Islet of Langerhans (tissue), 1 donor: ENCODE data around the gene SOX13.
A peak's percentile ranks its signal among the peaks of the same experiment; 100 is the strongest.

Source experiments
- FAIRE-seq: peaks from one replicate; lab custom pipeline; 2011; peaks lifted over from hg19 to GRCh38; lab: Jason Lieb, UNC

SOX13 gene

DNA sequence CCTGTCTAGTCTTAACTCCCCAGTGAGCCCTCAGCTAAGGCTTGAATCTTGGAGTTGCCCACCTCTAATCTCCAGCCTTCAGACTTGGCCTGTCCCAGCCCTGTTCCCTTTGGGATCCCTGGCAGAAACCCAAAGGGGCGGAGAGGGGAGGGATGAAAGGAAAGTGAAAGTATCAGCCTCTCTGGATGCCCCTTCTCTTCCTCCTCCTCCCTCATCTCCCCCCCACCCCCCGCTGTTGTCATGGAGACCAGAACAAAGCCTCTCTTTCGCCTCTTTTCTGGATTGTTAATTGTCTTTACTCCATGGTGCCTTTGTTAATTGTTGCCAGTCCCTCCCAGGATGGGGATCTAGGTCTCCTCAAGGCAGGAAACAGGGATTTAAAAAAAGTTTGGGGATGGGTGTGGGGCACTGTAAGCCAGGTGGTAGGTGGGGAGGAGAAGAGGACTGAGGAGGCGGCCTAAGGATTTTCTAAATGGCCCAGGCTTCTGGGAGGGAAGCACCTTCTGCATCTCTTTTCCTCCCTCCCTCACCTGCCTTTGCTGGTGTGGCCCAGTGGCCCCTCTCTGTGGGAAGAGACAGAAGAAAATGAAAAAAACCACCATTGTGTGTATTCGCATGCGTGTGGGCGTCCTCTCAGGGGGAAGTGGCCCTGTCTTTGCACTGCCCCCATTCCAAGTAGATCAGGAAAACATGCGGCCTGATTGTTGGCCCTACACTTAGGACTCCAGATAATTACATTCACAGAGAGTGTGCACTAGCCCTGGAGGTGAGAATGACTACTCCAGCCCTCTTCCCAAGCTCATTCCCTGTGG is 7.5 kb upstream of the SOX13 start:
- no peak for FAIRE-seq

DNA sequence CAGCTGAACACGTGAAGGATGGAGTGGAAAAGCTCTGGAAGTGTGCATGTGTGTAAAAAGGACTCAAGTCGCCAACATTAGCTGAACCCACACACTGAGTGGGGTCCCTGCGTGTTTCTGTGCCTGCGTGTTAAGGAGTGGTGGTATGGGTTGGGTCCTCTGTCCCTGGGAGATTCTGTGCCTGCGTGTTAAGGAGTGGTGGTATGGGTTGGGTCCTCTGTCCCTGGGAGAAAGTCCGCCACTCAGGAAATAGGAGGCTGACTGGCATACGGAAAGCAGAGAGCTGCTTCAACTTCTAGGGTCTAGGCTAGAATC is 7.0 kb upstream of the SOX13 start:
- no peak for FAIRE-seq

DNA sequence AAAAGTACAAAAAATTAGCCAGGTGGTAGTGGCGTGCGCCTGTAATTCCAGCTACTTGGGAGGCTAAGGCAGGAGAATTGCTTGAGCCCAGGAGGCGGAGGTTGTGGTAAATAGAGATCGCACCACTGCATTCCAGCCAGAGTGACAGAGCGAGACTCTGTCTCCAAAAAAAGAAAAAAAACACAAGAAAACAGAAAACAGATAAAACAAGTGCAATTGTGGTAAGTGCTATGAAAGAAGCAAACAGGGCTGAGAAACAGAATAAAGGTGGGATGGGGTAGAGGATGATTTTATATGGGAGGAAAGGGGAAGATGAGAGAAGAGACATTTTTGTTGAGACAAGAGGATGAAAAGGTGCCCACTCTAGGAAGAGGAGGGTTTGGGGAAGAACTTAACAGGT is 5.0 kb upstream of the SOX13 start:
- no peak for FAIRE-seq

DNA sequence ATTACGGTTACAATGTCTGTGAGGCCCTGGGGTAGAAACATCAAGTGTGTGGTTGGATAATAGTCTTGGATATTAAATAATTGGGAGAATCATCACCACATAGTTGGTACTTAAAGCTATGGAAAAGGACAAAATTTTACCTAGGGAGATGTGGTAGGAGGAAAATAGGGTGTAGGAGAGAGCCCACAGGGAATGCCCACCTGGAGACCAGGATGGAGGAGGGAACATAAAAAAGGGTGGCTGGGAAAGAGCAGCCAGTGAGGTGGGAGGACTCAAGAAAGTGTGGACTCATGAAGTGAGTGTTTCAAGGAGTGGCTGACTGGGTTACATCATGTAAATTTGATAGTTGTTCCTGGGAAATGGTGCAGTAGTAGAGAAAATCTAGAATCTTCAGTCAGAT is 3.0 kb upstream of the SOX13 start:
- no peak for FAIRE-seq

DNA sequence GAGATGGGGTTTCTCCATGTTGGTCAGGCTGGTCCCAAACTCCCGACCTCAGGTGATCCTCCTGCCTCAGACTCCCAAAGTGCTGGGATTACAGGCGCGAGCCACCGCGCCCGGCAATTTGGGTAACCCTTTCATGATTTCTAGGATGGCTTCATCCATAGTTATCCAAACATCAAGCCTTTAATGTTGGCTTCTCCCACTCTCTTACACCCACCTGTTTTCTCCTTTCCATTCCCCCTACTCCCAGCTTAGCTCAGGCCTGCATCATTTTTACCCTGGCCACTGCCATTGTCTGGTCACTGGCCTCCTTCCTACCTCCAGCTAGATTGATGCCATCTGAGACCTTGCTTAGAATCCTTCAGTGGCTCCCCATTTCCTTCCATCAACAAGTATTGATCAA is 2.0 kb upstream of the SOX13 start:
- no peak for FAIRE-seq

DNA sequence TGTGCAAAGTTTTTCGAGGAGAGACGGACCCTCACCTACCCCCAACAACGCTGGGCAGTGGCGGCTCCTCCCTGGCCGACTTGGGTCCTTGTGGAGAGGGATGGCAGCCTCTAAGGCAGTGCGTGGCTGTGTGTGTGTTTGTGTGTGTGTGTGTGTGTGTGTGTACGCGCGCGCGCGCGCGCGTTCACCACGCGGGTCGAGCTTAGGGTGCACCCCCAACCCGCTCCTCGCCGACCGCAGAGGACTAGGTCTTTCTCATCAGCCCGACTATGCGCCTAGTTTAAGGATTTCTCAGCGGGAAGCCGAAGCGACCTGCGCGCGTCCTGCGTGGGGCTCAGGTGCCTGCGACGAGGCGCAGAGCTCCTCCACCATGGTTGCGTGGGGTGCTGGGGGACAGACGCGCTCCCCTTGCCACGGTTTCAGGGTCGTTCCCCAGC is 940 bp downstream of the SOX13 start:
- FAIRE-seq = no peak

DNA sequence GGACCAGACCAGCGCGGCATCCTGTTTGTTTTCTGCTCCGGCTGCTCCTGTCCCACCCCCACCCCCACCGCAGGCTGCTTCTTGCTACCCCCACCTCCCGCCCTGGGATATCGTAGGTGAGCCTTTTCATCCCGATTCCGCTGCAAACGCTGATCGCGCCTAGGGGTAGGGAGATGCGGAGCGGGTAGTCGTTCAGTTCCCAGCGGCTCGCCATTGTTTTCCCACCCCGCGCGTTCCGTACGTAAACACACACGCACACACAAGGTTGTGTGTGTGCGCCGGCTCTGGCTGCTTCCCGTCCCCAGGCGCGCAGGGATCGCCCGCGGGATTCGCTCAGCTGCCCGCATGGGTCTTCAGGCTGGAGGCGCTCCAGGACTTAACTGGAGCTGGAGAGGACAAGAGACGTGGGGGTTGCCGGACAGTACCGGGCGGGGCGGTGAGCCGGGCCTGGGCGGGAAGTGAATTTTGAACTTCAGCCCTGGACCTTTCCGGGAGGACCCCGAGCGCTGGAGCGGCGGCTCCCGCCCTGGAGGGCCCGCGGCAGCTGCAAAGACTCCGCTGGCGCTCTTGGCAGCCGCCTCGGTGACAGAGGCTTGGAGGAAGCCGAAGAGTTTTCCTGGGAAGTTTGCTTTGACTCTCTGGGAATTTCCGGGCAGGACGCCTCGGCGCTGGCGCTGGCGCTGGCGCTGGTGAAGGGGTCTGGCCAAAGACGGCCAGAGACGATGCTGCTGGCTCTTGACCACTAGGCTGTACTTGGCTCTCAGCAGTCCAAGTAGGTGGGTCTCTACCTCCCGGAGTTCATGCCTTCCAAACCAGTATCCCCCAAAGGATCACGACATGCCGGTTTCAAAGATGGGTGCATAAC is 1.6 kb downstream of the SOX13 start:
- no peak for FAIRE-seq

DNA sequence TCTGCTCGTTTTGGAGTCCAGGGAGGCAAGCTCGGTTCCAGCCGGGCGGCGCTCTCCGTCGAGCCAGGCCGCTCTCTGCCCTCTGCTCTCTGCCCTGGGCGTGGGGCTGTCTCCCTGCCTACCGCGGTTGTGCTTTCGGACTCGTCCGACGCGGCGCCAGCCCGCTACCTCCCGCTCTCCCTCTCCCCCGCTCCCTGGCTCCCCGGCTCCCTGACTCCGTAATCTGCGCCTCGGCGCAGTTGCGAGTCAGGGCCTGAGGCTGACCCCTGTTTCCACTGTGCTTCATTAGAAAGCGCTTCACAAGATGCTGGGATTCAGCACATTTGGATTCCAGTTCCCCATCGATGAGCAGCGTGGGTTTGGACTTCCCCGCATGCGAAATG is 2.2 kb downstream of the SOX13 start:
- no peak for FAIRE-seq

DNA sequence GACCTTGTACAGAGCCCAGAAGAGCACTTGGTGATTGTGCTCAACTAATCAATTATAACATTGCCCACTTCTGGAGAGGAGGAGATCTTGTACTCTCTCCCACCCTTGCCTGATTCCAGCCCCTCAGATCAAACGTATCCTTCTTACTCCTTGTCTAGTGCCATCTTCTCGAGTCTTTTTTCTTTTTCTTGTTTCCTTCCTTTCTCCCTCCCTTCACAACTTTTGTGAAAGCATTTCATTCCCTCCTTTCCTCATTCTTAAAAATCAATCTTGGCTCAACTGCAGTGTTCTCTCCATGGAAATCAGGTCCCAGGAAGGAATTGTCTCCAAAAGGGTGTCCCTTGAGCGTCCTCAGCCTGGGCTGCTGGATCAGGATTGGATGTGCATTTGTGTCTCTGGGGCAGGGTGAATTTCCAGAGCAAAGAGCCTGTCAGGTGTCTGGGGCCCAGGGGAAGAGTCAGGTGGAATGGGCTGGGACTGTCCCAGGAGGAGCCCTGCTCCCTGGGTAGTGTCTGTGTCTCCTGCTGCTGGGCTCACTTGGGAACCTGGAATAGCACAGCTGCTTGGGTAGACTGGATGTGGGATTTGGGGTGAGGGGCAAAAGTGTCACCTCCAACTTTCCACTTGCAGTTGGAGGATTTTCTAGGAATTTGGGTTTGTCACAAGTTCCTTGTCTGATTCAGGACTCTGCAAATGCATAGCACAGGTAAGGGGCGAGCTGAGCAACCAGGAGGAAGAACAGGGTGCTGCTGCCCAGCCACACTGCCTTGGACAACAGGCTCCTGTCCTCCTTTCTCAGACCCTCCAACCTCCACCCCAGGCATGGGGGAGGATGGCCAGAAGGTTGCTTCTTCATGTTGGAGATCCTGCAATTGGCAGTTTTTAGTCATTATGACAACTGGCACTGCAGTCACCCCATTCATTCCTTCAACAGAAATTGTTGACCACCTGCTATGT is 3.3 kb downstream of the SOX13 start:
- no peak for FAIRE-seq

DNA sequence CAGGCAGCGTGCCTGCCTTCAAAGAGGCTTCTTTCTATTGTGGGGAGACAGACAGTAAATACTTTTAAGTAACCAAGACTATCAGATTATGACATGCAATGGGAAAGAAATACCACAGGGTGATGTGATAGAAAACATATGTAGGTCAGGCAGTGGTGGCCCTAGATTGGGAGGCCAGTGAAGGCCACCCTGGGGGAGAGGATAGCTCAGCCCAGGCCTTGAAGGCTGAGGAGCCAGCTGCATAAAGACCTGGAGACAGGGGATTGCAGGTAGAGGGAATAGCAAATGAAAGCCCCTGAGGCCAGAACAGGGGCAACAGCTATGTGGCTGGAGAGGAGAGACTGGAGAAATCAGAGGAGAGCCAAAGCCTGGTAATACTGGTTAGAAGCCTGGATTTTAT is 4.0 kb downstream of the SOX13 start:
- no peak for FAIRE-seq

DNA sequence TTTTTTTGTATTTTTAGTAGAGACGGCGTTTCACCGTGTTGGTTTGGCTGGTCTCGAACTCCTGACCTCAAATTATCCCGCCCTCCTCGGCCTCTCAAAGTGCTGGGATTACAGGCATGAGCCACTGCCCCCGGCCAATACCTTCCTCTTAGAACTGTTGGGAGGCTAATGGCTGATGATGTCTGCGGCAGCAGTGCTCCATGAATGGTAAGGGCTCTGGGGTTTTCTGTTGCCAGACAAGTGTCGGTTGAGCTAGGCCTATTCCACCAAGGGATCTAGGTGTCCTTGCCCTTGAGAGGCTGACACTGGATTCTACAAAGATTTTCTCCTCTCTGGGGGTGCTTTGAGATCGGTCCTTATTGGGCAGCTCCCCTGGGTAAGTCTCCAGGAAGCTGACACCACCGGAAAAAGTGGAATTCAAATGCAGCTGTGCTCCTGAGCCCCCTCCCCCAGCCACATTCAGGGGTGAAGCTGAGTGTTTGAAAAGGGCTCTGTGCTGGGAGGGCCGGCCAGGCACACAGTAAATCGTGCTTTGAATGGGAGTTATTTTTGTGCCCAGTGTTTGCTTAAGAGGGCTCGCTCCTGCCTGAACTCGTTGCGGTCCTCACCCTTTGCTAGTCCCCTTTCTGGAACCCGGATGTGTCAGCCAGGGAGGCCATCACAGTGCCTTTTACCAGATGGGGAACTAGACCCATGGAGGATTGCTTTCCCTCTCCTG is 5.2 kb downstream of the SOX13 start:
- peak; percentile 78 for FAIRE-seq

DNA sequence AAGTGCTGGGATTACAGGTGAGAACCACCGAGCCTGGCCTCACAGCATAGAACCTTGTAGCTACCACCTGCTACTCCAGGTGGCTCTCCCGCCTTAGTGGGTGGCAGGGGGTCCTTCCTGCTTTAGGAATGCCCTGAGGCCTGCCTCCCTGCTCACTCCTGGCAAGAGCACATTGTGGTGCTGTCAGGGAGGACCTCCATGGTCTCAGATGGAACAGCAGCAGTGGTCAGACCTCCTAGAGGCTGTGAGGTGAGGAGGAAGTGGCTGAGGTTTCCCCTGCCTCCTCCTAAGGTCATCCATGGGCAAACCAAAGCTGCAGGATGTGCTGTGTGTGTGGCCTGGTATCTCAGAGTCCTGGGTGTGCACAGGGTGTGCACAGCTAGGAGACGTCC is 6.7 kb downstream of the SOX13 start:
- no peak for FAIRE-seq

DNA sequence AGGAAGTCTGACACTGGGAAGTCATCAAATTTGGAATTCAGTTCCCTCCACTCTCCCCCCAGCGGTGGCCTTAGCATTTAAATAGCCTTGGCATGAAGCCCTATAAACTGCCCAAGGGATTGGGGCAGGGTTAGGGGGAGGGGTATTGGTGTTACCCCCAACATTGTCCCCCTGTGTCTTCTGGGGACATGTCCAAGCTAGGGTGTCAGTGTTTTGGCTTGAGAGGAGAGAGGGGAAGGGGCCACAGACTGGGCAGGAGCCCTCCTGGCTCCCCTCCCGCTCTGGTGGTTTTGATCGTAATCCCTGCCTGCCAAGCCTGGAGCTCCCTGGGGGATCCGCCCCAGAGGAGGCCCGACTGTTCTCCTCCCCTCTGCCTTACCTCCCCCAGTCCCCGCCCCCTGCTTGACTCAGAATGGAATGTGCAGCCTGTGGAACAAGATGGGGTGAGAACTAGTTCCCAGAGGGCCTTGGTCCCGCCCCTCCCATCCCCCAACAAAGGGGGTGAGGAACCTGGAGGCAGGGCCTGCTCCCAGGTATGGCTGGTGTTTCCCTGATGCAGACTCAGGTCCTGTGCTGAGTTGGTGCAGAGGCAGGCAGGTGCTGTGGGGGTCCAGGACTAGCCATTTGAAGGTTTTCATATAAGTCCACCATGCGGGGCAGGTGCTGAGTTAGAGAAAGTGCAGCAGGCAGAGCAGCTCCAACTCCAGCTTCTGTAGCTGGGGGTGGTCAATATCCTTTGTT is 7.4 kb downstream of the SOX13 start:
- no peak for FAIRE-seq

DNA sequence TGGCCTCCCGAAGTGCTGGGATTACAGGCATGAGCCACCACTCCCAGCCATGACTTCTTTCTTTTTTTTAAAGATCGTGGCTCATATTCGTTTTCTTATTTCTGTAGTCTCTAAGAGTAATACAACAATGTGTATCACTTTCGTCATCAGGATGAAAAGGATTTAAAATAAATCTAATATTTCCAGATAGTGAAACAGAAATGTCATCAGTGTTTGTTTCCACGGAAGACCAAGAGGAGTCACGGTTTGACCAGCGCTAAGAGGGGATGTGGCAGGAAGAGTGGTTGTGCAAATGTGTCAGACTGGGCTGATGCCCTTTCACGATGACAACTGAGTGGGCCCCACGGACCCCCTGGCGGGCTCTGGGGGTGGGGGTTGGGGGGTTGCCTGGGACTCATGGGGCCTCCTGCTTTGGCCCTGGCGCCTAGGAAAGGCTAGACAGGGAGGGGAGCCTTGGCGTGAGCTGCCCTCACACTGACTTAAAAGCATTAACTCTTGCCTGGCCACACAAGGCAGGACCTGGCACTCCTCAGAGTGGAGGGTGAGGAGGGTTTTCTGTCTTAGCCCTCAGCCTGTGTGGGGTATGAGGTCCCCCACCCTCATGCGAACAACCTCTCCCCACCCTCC is 8.4 kb downstream of the SOX13 start:
- FAIRE-seq = no peak

DNA sequence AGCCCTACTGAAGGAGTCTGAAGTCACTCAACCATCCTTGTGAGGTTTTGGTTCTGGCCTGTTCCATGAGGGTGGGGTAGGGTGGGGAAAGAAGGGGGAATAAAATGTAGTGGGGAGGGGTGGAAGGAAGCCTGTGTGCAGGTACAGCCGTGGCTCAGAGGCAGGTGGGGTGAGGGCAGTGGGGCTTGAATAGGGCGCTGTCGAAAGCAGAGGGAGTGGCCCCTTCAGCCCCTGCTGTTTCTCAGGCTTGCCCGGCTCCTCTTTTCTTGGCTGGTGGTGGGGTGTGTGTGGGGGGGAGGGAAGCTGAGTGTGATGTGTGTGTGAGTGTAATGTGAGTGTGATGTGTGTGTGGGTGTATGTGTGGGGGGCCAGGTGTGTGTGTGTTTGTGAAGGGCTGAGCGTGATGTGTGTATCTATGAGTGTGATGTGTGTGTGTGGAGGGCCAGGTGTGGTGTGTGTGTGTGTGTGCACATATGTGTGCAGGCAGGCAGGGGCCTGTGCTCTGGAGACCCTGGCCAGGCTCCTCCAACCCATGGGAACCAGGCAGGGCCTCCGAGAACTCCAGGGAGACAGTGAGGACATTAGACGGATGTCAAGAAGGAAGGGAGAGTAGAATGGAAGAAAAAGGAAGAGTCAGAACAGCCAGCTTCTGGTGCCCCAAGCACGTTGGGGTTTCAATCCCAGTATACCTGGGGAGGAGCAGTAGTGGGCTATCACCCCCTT is 9.0 kb downstream of the SOX13 start:
- FAIRE-seq = no peak

DNA sequence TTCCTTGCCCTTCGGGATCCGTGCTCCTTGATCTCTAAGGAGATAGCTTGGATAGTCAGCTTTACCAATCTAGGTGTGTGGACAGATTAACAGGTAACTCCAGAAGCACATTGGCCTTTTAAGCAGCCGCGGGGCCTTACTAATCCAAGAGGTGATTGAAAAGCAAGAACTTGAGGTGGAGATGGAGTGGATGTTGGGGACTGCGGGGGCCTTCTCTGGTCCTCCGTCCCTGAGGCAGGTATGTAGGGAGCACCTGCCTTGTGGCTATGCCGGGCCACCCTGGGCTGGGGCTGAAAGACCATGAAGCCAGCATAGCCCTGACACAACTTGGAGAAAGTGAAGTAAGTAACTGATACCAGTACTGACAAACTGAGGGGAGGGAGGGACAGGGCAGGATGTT is 10.6 kb downstream of the SOX13 start:
- no peak for FAIRE-seq

DNA sequence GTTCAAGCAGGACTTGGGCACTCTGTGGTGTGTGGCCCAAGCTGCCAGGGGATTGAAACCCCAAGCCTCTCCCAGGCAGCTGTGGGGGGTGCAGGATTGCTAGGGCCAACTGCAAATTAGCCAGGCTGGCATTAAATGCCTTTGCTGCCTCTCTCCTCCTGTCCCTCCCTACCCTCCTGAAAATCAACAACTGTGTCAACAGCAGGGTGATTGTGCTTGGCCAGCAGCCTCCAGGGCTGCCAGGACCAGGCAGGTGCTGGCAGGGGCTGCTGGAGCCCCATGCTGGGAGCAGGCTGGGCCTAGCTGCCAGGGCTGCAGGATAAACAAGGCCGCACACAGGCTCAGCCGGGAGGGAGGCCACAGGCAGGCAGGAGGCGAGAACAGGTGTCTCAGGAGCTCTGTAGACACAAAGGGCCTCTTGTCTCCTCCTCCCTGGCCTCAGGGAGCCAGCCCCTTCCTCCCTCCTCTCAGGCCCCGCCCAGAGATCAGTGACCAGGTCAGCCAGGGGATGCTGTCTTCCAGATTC is 11.4 kb downstream of the SOX13 start:
- FAIRE-seq = peak; percentile 55

DNA sequence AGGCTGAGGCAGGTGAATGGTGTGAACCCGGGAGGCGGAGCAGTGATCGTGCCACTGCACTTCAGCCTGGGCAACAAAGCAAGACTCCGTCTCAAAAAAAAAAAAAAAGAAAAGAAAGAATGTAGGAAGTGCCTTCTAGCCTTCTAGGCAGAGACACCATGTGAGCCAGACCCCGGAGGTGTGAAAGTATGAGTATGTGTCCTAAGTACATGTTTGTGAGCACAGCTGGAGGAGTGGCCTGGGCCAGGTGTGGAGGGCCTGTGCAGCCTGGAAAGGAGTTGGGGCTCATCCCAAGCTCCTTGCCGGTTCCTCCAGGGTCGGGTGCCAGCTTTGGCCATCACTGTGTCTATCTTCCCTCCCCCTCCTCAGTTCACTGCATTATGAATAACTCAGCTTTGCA is 13.0 kb downstream of the SOX13 start:
- no peak for FAIRE-seq

DNA sequence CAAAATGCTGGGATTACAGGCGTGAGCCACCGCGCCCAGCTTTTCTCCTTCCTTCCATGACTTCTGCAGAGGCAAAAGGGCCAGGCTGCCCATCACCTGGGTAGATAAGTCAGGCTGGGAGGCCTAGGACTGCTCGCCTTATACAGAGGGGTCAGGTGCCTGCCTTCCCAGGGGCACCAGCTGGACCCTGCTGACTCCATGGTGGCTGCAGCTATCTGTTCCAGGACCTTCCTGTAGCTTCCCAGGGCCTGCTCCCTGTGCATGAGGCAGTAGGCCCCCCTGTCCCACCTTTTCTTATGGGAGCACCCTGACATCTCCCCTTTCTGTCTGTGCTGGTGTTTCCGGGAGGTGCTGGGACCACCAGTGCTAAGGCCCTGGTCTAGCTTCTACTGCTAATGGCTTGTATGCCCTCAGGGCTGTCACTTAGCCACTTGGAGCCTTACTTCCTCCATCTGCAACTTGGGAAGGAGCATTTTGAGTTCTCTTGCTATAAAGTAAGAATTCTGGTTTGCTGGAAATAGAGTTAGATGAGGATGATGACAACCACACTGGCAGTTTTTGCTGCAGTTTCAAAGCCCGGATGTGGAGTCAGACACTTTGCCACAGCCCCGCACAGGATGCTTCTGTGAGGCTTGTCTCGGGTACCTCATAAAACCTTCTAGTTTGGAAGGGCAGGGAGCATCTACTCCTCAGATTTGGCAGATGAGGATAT is 14.4 kb downstream of the SOX13 start:
- FAIRE-seq = no peak
